ENCODE measurements around the gene GLIPR2.

- no peak for TF ChIP-seq GATA3 (IDR thresholded peaks at IDR 0.05; ENCODE audit: low read depth, low read length)
- no peak for TF ChIP-seq GATA2 (IDR thresholded peaks at IDR 0.05; ENCODE audit: low read depth, low read length)
These were observed 71.0 kb downstream of the GLIPR2 start for GRCh38 chr9:36207546-36208012.
